HG03196 (cell line): Measurements from ENCODE around the gene NEXMIF.
"Not testable (repeated sequence)": the region's sequence is repeated elsewhere in the genome, so short reads cannot be mapped to it uniquely, and the experiment has no call there.

Experiments
- ATAC-seq: cut with Tn5 transposase; IDR thresholded peaks from one replicate; pipeline ENCODE4 v1.9.1; 2021; ENCODE audit not compliant: unreplicated experiment

Gene NEXMIF

GRCh38 chrX:74797338-74797887 lies 127.8 kb downstream of the NEXMIF start:
- ATAC-seq = no peak

- ATAC-seq = no peak
Measured at GRCh38 chrX:74788545-74789086, 136.6 kb downstream of the NEXMIF start.

GRCh38 chrX:74784629-74785028 lies 140.6 kb downstream of the NEXMIF start:
- ATAC-seq = no peak

- no peak for ATAC-seq
Measured at GRCh38 chrX:74781507-74782034, 143.7 kb downstream of the NEXMIF start.

GRCh38 chrX:74779175-74779574 lies 146.1 kb downstream of the NEXMIF start:
- no peak for ATAC-seq

- no peak for ATAC-seq
Measured at GRCh38 chrX:74774988-74775387, 150.3 kb downstream of the NEXMIF start.

GRCh38 chrX:74736450-74736849 lies 188.8 kb downstream of the NEXMIF start:
- no peak for ATAC-seq

GRCh38 chrX:74705269-74705668 lies 220.0 kb downstream of the NEXMIF start:
- no peak for ATAC-seq

- not testable (repeated sequence) for ATAC-seq
Measured at GRCh38 chrX:74701343-74701742, 223.9 kb downstream of the NEXMIF start.

- ATAC-seq = no peak
Measured at GRCh38 chrX:74684466-74684865, 240.8 kb downstream of the NEXMIF start.
